ENCODE measurements around the gene FAM200C. TPM values are rescaled to one million over a fixed set of nuclear protein-coding genes. Genes with fewer than 3 reads are reported as not detected.

The FAM200C gene
- total and polyA plus RNA-seq, 9 of the 15 experiments (the other 6 are each of a cell fraction or from before 2014, with no cell fraction given), result 1.3 to 7.0 (median 1.8) TPM

- TF ChIP-seq MXD1 (CRISPR knock-in tag; IDR thresholded peaks at IDR 0.05; ENCODE audit: borderline replicate concordance, poor library complexity, severe bottlenecking) (no peak), ZBTB1 (CRISPR knock-in tag; IDR thresholded peaks at IDR 0.05; ENCODE audit: borderline replicate concordance, low read depth) (no peak)
Observed at GRCh38 chr5:160395111-160395510, 4.7 kb downstream of the FAM200C start (continued).

DNA sequence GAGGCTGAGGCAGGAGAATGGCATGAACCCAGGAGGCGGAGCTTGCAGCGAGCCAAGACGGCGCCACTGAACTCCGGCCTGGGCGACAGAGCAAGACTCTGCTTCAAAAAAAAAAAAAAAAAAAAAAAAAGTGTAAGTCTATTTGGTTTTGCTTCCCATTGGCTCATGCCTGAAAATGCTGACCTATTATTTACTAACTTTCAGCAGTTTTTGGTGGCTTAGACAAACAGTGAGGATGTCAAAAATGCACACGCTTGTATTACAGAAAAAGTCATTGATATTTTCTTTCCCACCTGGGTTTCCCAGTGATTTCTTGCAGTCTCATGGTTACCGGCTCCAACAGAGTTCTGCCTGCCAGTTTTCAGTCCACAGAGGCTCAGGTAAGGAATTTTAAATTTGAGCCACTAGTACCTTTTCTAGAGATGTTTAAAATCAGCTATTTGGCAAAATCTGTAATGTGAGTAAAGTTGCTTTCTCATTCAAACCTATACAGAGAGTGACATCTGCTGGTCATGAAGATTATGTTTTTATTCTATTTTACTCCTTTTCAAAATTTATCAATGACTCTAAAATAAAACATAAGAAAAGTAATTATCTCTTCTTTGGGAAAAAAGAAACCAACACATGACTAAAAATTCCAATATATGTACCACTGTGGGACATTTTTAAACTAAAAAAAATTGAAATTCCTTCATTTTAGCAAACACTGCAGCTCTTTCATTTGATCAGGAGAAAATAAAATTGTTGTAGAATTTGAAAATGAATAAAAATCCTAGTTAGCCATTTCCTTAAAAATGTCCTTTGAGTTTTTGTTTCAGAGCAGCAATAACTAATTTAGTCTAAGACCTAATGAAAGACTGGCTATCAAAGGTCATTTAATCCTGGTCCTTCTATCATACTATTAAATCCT is 8.8 kb downstream of the FAM200C start:
- 40% methylated on average over 5 of the region's 8 CpGs for WGBS (ENCODE audit: insufficient coverage, low coverage, missing lambda C conversion rate)
- ATAC-seq (peak; percentile 72), DNase-seq (ENCODE audit: extremely low read depth in 1 of 4, low spot score in 3 of 4) (peak in 1 of 4 experiments; percentile 34), FAIRE-seq (peak; percentile 80)
- no peaks in the 10 kb centered on the region for H3K36me3 ChIP-seq (ENCODE audit: control insufficient read depth, insufficient read depth, low read length)
- no peaks in the 10 kb centered on the region for H3K79me2 ChIP-seq (ENCODE audit: control insufficient read depth, insufficient read depth, low read length)
- POLR2A ChIA-PET, result interaction anchor here (0.7 to 1.4 kb wide), 7 partner anchors 11 to 369 kb away, joined by 3 to 5 read pairs (median 3); no protein-coding TSS in a partner anchor
- CTCF ChIA-PET (ENCODE audit: low intra/inter-chr PET ratio), result interaction anchor here (0.8 to 1.4 kb wide), 4 partner anchors 192 to 369 kb away, joined by 3 to 17 read pairs (median 10); no protein-coding TSS in a partner anchor
- H3K27me3 ChIP-seq (ENCODE audit: control insufficient read depth in 2 of 2, insufficient read depth in 2 of 2, low read length in 2 of 2), result no peaks in the 10 kb centered on the region
- intact Hi-C loops (cut with micrococcal nuclease), result loop anchor here (1.0 kb wide), 4 partner anchors 46 to 369 kb away; no protein-coding TSS in a partner anchor
- in situ Hi-C loops (cut with MboI), result no loop called here
- H3K4me1 ChIP-seq (replicated peaks in 1 of 2; ENCODE audit: control insufficient read depth in 2 of 2, insufficient read depth in 2 of 2, low read length in 2 of 2), result no peaks in the 10 kb centered on the region
- no peak overlapping the region for H3K9ac ChIP-seq (ENCODE audit: insufficient read depth in 1 of 2, low read depth in 2 of 2, low read length in 2 of 2)
- no TSS peak for BruUV-seq (replicated peaks)
- no peaks in the 10 kb centered on the region for H3K9me1 ChIP-seq (ENCODE audit: control insufficient read depth, insufficient read depth, low read length)
- H3K4me2 ChIP-seq (ENCODE audit: insufficient read depth, low read length), result no peak overlapping the region
- H3K9me3 ChIP-seq (replicated peaks; ENCODE audit: control insufficient read depth, insufficient read depth, low read depth, low read length), result no peaks in the 10 kb centered on the region; the same call in 1 of the 2 replicates
- no peaks in the 10 kb centered on the region for H4K20me1 ChIP-seq (replicated peaks; ENCODE audit: control insufficient read depth, insufficient read depth, low read length)
- H3K27ac ChIP-seq (ENCODE audit: extremely low read depth, low read depth, low read length), result no peak overlapping the region
- H3K4me3 ChIP-seq, result no peak overlapping the region
- H2AFZ ChIP-seq (ENCODE audit: low read depth, low read length), result no peak overlapping the region
- TF ChIP-seq FIP1L1 (IDR thresholded peaks at IDR 0.05; ENCODE audit: low read depth, low read length, poor library complexity, severe bottlenecking) (no peak), NFXL1 (CRISPR knock-in tag; IDR thresholded peaks at IDR 0.05) (no peak), ZNF224 (CRISPR knock-in tag; IDR thresholded peaks at IDR 0.05) (no peak), ZNF830 (CRISPR knock-in tag; IDR thresholded peaks at IDR 0.05) (no peak), RNF2 (IDR thresholded peaks at IDR 0.05) (no peak), ZNF239 (CRISPR knock-in tag; IDR thresholded peaks at IDR 0.05) (no peak), HNRNPH1 (optimal IDR thresholded peaks at IDR 0.05; ENCODE audit: low read depth, low read length) (no peak), ZNF274 (IDR thresholded peaks at IDR 0.05; ENCODE audit: borderline replicate concordance, low read depth, low read length) (no peak), C11orf30 (IDR thresholded peaks at IDR 0.05; ENCODE audit: low read depth) (peak; percentile 52; the same call in 1 of the 2 replicates), HNRNPK (IDR thresholded peaks at IDR 0.05; ENCODE audit: low read depth, low read length, poor library complexity, severe bottlenecking) (no peak), ELF4 (CRISPR knock-in tag; IDR thresholded peaks at IDR 0.05) (no peak)
- TF ChIP-seq, protein P1, sequence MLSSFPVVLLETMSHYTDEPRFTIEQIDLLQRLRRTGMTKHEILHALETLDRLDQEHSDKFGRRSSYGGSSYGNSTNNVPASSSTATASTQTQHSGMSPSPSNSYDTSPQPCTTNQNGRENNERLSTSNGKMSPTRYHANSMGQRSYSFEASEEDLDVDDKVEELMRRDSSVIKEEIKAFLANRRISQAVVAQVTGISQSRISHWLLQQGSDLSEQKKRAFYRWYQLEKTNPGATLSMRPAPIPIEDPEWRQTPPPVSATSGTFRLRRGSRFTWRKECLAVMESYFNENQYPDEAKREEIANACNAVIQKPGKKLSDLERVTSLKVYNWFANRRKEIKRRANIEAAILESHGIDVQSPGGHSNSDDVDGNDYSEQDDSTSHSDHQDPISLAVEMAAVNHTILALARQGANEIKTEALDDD (IDR thresholded peaks at IDR 0.05), result no peak

Data from K562 (cell line).